ENCODE results near the gene BTG4. TPM values are rescaled to one million over a fixed set of nuclear protein-coding genes. Genes with fewer than 3 reads are reported as not detected.

Gene BTG4
- total and polyA plus RNA-seq, 2 donors (not counting 1 experiment from before 2014, with no cell fraction given), result not detected

- H3K4me2 ChIP-seq (replicated peaks; ENCODE audit: low read depth, low read length, poor library complexity, severe bottlenecking), result no peak overlapping the region
Measured at GRCh38 chr11:111537336-111537860, 25.2 kb upstream of the BTG4 start.

DNA sequence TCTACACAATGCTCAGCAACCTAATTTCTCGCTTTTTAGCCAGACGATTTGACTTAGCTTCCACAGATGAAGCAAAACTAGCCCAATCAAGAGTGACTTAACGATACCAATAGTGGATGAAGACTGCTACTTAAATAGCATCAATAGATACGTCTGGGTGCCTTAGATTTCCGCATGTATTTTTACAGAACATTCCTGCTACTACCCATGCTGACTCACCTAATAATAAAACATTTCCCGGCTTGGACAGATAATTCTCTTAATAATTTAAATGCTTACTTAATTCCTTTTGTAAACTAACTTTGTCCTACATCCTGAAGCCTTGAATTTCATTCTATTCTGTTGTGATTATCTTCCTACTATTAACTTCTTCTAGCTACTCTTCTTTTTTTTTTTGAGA is 23.1 kb upstream of the BTG4 start:
- no peaks in the 10 kb centered on the region for H3K9me3 ChIP-seq (ENCODE audit: control extremely low read depth in 1 of 3, control insufficient read depth in 2 of 3, insufficient read depth in 1 of 3, low read length in 2 of 3)
- ChIA-PET POLR2A (no interaction called here), CTCF (interaction anchor here (0.5 kb wide), 1 partner anchor 1255 kb away, joined by 3 read pairs; no protein-coding TSS in a partner anchor)
- peaks cover 5% of the 10 kb centered on the region for H3K4me1 Mint-ChIP-seq
- H3K27me3 Mint-ChIP-seq, result peaks cover 69% of the 10 kb centered on the region
- TF ChIP-seq, protein P1, sequence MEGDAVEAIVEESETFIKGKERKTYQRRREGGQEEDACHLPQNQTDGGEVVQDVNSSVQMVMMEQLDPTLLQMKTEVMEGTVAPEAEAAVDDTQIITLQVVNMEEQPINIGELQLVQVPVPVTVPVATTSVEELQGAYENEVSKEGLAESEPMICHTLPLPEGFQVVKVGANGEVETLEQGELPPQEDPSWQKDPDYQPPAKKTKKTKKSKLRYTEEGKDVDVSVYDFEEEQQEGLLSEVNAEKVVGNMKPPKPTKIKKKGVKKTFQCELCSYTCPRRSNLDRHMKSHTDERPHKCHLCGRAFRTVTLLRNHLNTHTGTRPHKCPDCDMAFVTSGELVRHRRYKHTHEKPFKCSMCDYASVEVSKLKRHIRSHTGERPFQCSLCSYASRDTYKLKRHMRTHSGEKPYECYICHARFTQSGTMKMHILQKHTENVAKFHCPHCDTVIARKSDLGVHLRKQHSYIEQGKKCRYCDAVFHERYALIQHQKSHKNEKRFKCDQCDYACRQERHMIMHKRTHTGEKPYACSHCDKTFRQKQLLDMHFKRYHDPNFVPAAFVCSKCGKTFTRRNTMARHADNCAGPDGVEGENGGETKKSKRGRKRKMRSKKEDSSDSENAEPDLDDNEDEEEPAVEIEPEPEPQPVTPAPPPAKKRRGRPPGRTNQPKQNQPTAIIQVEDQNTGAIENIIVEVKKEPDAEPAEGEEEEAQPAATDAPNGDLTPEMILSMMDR (IDR thresholded peaks at IDR 0.05), result no peak
- no peak for TF ChIP-seq EZH2 (IDR thresholded peaks at IDR 0.05; ENCODE audit: borderline replicate concordance, insufficient read depth, low read depth, low read length, poor library complexity, severe bottlenecking)
- no peak for ATAC-seq (ENCODE audit: low read depth)
- H3K4me3 Mint-ChIP-seq, result no peak overlapping the region
- H3K4me2 ChIP-seq (replicated peaks; ENCODE audit: low read depth, low read length, poor library complexity, severe bottlenecking), result no peak overlapping the region
- no peak for DNase-seq
- 100% methylated on average over 2 of the region's 6 CpGs for WGBS (ENCODE audit: insufficient coverage)
- peaks cover 6 to 9% of the 10 kb centered on the region in 2 donors for H3K4me1 ChIP-seq (ENCODE audit: control insufficient read depth in 2 of 2, insufficient read depth in 2 of 2, low read length in 2 of 2)
- H2AFZ ChIP-seq (ENCODE audit: insufficient read depth, low read depth, low read length, poor library complexity, severe bottlenecking), result no peak overlapping the region
- no peaks in the 10 kb centered on the region for H3K36me3 ChIP-seq (replicated peaks in 1 of 2; ENCODE audit: control extremely low read depth in 1 of 2, control insufficient read depth in 1 of 2, extremely low read depth in 1 of 2, insufficient read depth in 2 of 2, low read length in 1 of 2)
- intact Hi-C loops (cut with micrococcal nuclease), result no loop called here
- no peaks in the 10 kb centered on the region for H4K20me1 ChIP-seq (ENCODE audit: control insufficient read depth, insufficient read depth, low read length, poor library complexity, severe bottlenecking)
- H3K4me3 ChIP-seq (ENCODE audit: control extremely low read depth in 1 of 5, extremely low read depth in 1 of 5, insufficient read depth in 1 of 5, low read depth in 2 of 5, low read length in 4 of 5), result no peak overlapping the region
- no peak overlapping the region for H3K27ac ChIP-seq (ENCODE audit: low read length in 2 of 2)
- peaks cover 0 to 29% (median 29%) of the 10 kb centered on the region in 4 experiments for H3K27me3 ChIP-seq (replicated peaks in 1 of 4; ENCODE audit: control extremely low read depth in 1 of 4, control insufficient read depth in 3 of 4, insufficient read depth in 4 of 4, low read length in 3 of 4)
- no peaks in the 10 kb centered on the region for H3K9me3 Mint-ChIP-seq (ENCODE audit: insufficient read depth)
- no peak overlapping the region for H3K27ac Mint-ChIP-seq
- H3K79me2 ChIP-seq (ENCODE audit: control insufficient read depth, insufficient read depth, low read length), result no peaks in the 10 kb centered on the region
- H3K9ac ChIP-seq (ENCODE audit: low read length), result no peak overlapping the region

More at GRCh38 chr11:111537336-111537860, 25.2 kb upstream of the BTG4 start:
- peaks cover 74% of the 10 kb centered on the region for H3K27me3 Mint-ChIP-seq
- H2AFZ ChIP-seq (ENCODE audit: insufficient read depth, low read depth, low read length, poor library complexity, severe bottlenecking), result no peak overlapping the region
- no peak overlapping the region for H3K4me3 ChIP-seq (ENCODE audit: control extremely low read depth in 1 of 5, extremely low read depth in 1 of 5, insufficient read depth in 1 of 5, low read depth in 2 of 5, low read length in 4 of 5)
- intact Hi-C loops (cut with micrococcal nuclease), result no loop called here
- WGBS (ENCODE audit: insufficient coverage), result 100% methylated on average over 1 of the region's 3 CpGs
- no peaks in the 10 kb centered on the region for H3K79me2 ChIP-seq (ENCODE audit: control insufficient read depth, insufficient read depth, low read length)
- no peak overlapping the region for H3K27ac Mint-ChIP-seq
- H3K4me1 ChIP-seq (ENCODE audit: control insufficient read depth in 2 of 2, insufficient read depth in 2 of 2, low read length in 2 of 2), result peaks cover 20 to 28% of the 10 kb centered on the region in 2 donors
- no peak overlapping the region for H3K27ac ChIP-seq (ENCODE audit: low read length in 2 of 2)
- H4K20me1 ChIP-seq (ENCODE audit: control insufficient read depth, insufficient read depth, low read length, poor library complexity, severe bottlenecking), result no peaks in the 10 kb centered on the region
- POLR2A ChIA-PET, result no interaction called here
- peaks cover 0 to 48% (median 41%) of the 10 kb centered on the region in 4 experiments for H3K27me3 ChIP-seq (replicated peaks in 1 of 4; ENCODE audit: control extremely low read depth in 1 of 4, control insufficient read depth in 3 of 4, insufficient read depth in 4 of 4, low read length in 3 of 4)
- CTCF ChIA-PET, result no interaction called here
- H3K9me3 Mint-ChIP-seq (ENCODE audit: insufficient read depth), result no peaks in the 10 kb centered on the region
- H3K36me3 ChIP-seq (replicated peaks in 1 of 2; ENCODE audit: control extremely low read depth in 1 of 2, control insufficient read depth in 1 of 2, extremely low read depth in 1 of 2, insufficient read depth in 2 of 2, low read length in 1 of 2), result no peaks in the 10 kb centered on the region
- TF ChIP-seq, protein P1 (IDR thresholded peaks at IDR 0.05), result no peak
- TF ChIP-seq EZH2 (IDR thresholded peaks at IDR 0.05; ENCODE audit: borderline replicate concordance, insufficient read depth, low read depth, low read length, poor library complexity, severe bottlenecking), result no peak
- no peak for DNase-seq
- peaks cover 0 to 7% (median 0%) of the 10 kb centered on the region in 3 donors for H3K9me3 ChIP-seq (ENCODE audit: control extremely low read depth in 1 of 3, control insufficient read depth in 2 of 3, insufficient read depth in 1 of 3, low read length in 2 of 3)
- ATAC-seq (ENCODE audit: low read depth), result no peak
- no peak overlapping the region for H3K4me3 Mint-ChIP-seq
- H3K9ac ChIP-seq (ENCODE audit: low read length), result no peak overlapping the region
- H3K4me1 Mint-ChIP-seq, result peaks cover 11% of the 10 kb centered on the region

All from B cell (primary cell).